H1 (cell line): Measurements from ENCODE around the gene DNAAF6.

ENCODE experiments used
- CHD1 ChIP-seq: IDR thresholded peaks from 2 replicates; pipeline ENCODE4 v1.6.1; 2012; ENCODE audit warnings: low read depth, low read length, improper control_type of control experiment
- CTCF ChIP-seq, 3 experiments: IDR thresholded peaks; 1 replicate in 2 of 3; 2 replicates in 1 of 3; pipeline versions ENCODE4 v1.5.1 to v1.6.1; 2011; ENCODE audit warnings: low read length in 3 of 3, mild to moderate bottlenecking in 3 of 3, inconsistent platforms in 2 of 3, low read depth in 1 of 3, moderate library complexity in 1 of 3; ENCODE audit not compliant: insufficient read depth in 1 of 3; ENCODE audit errors: control extremely low read depth in 1 of 3
- EGR1 ChIP-seq: IDR thresholded peaks from 2 replicates; pipeline ENCODE4 v1.6.1; 2011; ENCODE audit warnings: low read depth, low read length, borderline replicate concordance
- GTF2F1 ChIP-seq: IDR thresholded peaks from 2 replicates; pipeline ENCODE4 v1.6.1; 2012; ENCODE audit warnings: low read depth, low read length, improper control_type of control experiment, borderline replicate concordance
- POLR2A ChIP-seq, 2 experiments: IDR thresholded peaks; 1 replicate in 1 of 2; 2 replicates in 1 of 2; pipeline ENCODE4 v1.6.1; 2011; ENCODE audit warnings: low read depth in 2 of 2, low read length in 2 of 2, mild to moderate bottlenecking in 2 of 2; ENCODE audit errors: control extremely low read depth in 1 of 2
- SIN3A ChIP-seq, 2 experiments: IDR thresholded peaks in 1 of 2; conservative IDR thresholded peaks in 1 of 2; 2 replicates each; pipeline ENCODE4 v1.6.1; 2011 to 2012; ENCODE audit warnings: low read length in 2 of 2, improper control_type of control experiment in 1 of 2, low read depth in 1 of 2, mild to moderate bottlenecking in 1 of 2
- SRF ChIP-seq: IDR thresholded peaks from 2 replicates; pipeline ENCODE4 v1.6.1; 2011; ENCODE audit warnings: mild to moderate bottlenecking, low read depth, low read length, moderate library complexity
- SUZ12 ChIP-seq: fragments of 200-600 bp; sonication (generic); IDR thresholded peaks from 2 replicates; pipeline ENCODE4 v1.6.1; 2012; ENCODE audit warnings: mild to moderate bottlenecking, inconsistent platforms, low read length, moderate library complexity, mixed read lengths

GRCh38 chrX:107171369-107172102 is 34.9 kb upstream of the DNAAF6 start:
- TF ChIP-seq EGR1: no peak
- TF ChIP-seq CTCF (IDR thresholded peaks at IDR 0.05; ENCODE audit: control extremely low read depth in 1 of 3, insufficient read depth in 1 of 3, low read depth in 1 of 3, low read length in 3 of 3): no peak
- no peak for TF ChIP-seq SIN3A (conservative IDR thresholded peaks at IDR 0.05 in 1 of 2, IDR thresholded peaks at IDR 0.05 in 1 of 2; ENCODE audit: low read depth in 1 of 2, low read length in 2 of 2)
- no peak for TF ChIP-seq CHD1
- no peak for TF ChIP-seq GTF2F1
- TF ChIP-seq POLR2A (IDR thresholded peaks at IDR 0.05; ENCODE audit: control extremely low read depth in 1 of 2, low read depth in 2 of 2, low read length in 2 of 2): no peak
- TF ChIP-seq SRF: no peak
- TF ChIP-seq SUZ12: no peak
